HG02870 (cell line): ENCODE results near the gene ITGB7.

ENCODE experiments used
- ATAC-seq: cut with Tn5 transposase; IDR thresholded peaks from one replicate; pipeline ENCODE4 v1.9.1; 2021; ENCODE audit warnings: mild to moderate bottlenecking, moderate library complexity; ENCODE audit not compliant: unreplicated experiment

Gene ITGB7

DNA sequence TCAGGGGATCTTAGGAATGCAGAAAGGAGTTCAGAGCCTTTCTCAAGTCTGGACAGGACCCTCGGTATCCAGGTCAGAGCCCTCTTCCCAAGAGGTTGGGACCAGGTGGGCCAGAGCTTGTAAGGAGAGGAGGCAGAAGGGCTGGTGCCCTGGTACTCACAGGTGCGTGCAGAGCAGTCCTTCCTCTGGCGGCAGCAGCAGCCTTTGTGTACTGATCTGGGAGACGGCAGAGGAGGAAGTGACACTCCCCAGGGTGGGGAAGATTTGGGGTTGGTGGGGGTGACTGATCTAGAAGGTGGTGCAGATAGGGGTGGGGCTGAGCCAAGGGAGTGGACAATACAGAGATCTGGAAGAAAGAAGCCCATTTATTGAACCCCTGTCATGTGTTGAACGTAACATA, at the start of gene ITGB7:
Gene ITGB7 (minus strand): TSS at position 210 of the 400 bp plus-strand sequence. CDS start 6,808 bp downstream, outside the sequence.
- ATAC-seq, result no peak

DNA sequence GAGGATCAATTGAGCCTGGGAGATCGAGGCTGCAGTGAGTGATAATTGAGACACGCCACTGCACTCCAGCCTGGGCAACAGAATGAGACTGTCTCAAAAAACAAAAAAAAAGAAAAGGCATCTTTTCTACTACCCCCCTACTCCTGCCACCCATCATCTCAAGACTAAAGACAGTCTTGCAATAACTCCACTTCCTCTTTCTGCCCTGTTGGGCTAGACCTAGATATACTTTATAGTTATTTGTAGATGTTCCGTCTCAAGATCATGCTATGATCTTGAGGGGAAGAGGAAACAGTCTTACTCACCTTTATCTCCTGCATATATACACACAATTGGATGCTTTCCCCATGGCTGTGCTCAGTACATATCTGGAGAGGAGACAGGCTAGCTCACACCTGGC, 48.9 kb upstream of the ITGB7 start:
- peak; percentile 34 for ATAC-seq

GRCh38 chr12:53254816-53255545, 47.9 kb upstream of the ITGB7 start:
- ATAC-seq, result no peak

DNA sequence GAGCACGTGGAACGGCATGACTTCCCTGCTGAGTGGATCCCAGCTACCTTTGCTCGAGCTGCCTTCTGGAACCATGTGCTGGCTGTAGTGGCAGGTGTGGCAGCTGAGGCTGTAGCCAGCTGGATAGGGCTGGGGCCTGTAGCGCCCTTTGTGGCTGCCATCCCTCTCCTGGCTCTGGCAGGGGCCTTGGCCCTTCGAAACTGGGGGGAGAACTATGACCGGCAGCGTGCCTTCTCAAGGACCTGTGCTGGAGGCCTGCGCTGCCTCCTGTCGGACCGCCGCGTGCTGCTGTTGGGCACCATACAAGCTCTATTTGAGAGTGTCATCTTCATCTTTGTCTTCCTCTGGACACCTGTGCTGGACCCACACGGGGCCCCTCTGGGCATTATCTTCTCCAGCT, 46.2 kb upstream of the ITGB7 start:
- no peak for ATAC-seq

- no peak for ATAC-seq
These were observed 45.4 kb upstream of the ITGB7 start for GRCh38 chr12:53252349-53252916.

DNA sequence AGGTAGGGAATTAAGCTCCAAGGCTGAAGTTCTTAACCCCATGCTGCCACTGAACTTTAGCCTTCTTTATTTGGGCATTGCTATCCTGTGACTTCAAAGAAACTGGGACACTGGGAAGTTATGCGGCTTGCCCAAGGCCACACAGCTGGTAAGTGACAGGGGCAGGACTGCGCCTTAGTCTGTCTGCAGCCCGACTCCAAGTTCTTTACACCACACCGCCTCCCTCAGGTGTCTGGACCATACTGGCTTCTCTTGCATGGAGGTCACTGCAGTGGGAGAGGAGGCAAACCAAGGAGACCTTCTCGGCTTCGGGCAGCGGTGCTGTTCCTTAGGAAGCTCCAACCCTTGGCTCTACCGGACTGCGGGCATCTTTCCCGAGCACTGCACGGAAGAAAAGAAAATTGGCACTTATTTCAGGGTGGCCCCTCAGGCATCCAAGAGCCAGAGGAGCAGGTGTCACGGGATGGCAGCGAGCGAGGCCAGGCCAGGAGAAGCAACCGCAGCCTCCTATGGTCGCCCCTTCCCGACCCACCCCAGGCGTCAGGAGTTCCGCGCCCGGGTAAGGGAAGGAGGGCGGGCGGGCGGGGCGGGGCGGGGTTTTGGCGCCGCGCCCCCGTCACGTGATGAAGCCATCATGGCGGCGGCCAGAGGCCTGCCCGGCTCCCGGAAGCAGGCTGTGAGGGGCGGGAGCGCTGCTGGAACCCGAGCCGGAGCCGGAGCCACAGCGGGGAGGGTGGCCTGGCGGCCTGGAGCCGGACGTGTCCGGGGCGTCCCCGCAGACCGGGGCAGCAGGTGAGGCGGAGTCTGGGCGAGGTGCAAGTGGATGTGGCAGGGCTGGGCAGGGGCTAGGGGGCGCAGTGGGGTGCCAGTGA, 44.7 kb upstream of the ITGB7 start:
- ATAC-seq, result peak; percentile 62

- no peak for ATAC-seq
These were observed 38.2 kb upstream of the ITGB7 start for GRCh38 chr12:53245286-53245685.

DNA sequence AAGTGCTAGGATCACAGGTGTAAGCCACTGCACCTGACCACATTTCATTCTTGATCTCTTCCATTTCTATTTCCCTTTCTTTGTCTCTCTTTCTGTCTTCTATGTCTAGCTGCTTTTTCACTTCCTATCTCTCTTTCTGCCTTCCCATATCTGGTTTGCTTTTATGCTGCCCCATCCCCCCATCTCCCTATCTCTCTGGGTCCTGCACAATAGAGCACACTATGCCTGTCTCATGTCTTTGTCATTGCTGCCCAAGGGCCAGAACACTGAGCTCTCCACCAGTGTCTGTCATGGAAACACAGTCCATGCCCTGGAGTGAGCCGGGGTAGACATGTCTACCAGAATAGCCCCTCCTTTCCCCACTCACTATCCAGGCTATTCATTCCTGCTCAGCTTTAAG, 37.3 kb upstream of the ITGB7 start:
- ATAC-seq, result no peak

- no peak for ATAC-seq
These were observed 34.8 kb upstream of the ITGB7 start for GRCh38 chr12:53241623-53242412.

GRCh38 chr12:53239643-53240258, 32.7 kb upstream of the ITGB7 start:
- ATAC-seq, result no peak

- ATAC-seq, result no peak
These were observed 29.5 kb upstream of the ITGB7 start for GRCh38 chr12:53236443-53237111.

GRCh38 chr12:53235742-53236442, 28.8 kb upstream of the ITGB7 start:
- ATAC-seq, result no peak

GRCh38 chr12:53235164-53235563, 28.1 kb upstream of the ITGB7 start:
- ATAC-seq, result no peak

DNA sequence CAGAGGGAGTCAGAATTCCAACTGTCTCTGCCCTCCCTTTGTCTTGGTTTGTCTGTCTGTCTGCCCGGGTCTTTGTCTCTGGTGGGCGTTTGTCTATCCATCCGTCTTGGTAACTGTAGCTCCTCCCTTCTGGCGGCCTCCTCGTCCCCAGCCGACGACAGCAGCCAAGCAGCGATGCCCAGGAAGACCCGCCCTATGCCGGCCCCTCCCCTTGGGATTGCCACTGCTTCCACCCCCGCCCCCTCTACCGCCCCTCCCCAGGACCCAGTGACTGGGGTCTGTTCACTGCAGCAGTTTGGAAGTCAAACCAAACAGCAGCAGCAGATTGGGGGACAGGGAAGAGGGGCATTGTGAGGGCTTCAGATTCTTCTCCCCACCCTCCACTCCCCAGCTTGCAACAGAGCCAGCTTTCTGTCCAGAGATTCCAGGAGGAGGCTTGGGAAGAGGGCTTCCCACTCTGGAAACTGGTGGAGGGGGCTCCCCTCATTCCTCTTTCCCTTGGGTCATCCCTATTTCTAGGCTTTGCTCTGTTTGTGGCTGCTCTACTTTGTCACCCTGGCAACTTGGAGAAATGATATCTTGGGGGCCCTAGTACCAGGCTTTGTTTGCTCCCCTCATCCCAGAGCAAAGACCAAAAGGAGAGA, 27.3 kb upstream of the ITGB7 start:
- ATAC-seq, result no peak

DNA sequence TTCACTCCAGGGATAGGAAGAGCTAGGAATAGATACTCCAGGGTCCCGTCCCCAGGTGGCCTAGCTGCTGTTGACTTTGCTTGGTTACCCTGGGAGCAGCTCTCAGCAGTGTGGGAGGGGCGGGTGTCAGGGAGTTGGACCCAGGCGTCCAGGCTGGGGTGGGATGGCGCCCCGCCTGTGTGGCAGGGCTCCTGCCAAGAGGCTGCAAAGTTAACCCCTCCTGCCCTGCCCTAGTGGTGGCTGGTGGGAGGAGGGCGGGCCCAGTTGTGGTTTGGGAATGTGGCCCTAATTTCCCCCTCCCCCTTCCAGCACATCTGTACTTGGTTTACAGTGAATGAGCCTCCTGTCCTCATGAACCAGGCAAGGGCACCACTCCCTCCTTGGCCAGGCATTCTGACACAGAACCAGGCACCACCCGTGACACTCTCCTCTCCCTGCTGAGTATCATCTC, 26.6 kb upstream of the ITGB7 start:
- no peak for ATAC-seq

DNA sequence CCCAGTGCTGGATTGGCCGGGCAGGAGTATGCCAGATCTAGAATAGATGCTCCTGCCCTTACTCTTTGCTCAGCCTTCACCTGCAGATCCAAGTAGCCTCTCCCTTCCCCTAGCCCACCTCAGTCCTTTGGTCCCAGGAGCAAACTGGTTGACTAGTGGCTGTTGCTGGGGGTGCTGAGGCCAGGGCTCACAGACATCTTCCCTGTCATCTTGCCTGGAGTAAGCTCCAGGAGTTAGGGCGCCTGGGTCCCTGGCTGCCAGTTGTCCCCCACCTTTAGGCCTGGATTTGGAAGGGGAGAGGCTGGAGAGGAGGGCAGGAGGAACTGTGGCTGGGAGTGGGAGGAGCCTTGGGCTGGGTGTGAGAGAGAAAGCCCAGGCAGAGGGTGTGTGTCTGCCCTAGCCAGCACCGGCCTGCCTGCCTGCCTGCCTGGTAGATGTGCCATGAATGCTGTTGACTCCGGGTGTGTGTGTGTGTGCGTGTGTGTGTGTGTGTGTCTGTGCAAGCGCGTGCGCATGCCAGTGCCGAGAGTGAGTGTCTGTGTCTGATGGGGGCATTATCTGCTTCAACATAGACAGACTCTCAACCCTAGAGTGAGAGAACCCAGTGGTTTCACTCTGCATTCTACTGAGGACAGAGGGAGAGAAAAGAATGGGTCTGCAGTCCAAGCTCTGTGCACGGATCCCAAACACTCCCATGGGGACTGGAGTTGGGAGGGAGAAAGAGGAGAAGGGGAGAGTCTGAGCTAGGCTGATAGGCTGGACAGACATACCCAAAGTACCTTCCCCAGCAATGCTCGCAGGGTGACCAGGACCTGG, 25.8 kb upstream of the ITGB7 start:
- ATAC-seq, result no peak

GRCh38 chr12:53231921-53232645, 25.0 kb upstream of the ITGB7 start, which contains the start of gene RARG:
RARG (minus strand) TSS chr12:53232209; CDS start chr12:53227545, 4,664 bp downstream.
- ATAC-seq, result no peak

- no peak for ATAC-seq
These were observed 24.5 kb upstream of the ITGB7 start for GRCh38 chr12:53231671-53231920.
